Measurements from ENCODE around the gene TAF11L2.

- no peak for TF ChIP-seq POLR2AphosphoS5 (IDR thresholded peaks at IDR 0.05; ENCODE audit: low read depth, low read length)
- TF ChIP-seq, protein P1, sequence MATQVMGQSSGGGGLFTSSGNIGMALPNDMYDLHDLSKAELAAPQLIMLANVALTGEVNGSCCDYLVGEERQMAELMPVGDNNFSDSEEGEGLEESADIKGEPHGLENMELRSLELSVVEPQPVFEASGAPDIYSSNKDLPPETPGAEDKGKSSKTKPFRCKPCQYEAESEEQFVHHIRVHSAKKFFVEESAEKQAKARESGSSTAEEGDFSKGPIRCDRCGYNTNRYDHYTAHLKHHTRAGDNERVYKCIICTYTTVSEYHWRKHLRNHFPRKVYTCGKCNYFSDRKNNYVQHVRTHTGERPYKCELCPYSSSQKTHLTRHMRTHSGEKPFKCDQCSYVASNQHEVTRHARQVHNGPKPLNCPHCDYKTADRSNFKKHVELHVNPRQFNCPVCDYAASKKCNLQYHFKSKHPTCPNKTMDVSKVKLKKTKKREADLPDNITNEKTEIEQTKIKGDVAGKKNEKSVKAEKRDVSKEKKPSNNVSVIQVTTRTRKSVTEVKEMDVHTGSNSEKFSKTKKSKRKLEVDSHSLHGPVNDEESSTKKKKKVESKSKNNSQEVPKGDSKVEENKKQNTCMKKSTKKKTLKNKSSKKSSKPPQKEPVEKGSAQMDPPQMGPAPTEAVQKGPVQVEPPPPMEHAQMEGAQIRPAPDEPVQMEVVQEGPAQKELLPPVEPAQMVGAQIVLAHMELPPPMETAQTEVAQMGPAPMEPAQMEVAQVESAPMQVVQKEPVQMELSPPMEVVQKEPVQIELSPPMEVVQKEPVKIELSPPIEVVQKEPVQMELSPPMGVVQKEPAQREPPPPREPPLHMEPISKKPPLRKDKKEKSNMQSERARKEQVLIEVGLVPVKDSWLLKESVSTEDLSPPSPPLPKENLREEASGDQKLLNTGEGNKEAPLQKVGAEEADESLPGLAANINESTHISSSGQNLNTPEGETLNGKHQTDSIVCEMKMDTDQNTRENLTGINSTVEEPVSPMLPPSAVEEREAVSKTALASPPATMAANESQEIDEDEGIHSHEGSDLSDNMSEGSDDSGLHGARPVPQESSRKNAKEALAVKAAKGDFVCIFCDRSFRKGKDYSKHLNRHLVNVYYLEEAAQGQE (IDR thresholded peaks at IDR 0.05; ENCODE audit: insufficient read depth in 1 of 2, low read depth in 2 of 2, low read length in 2 of 2): no peak
- no peak for TF ChIP-seq SIN3A (IDR thresholded peaks at IDR 0.05; ENCODE audit: borderline replicate concordance, insufficient read depth, low read length)
Measured at GRCh38 chr5:17470064-17470463, 28.0 kb upstream of the TAF11L2 start.

Measured in PFSK-1 (cell line).